ENCODE results near the gene CABP2.

GRCh38 chr11:67491276-67492068 lies 31.8 kb downstream of the CABP2 start:
- TF ChIP-seq POLR2A (IDR thresholded peaks at IDR 0.05; ENCODE audit: low read length): no peak
- TF ChIP-seq GATA1 (IDR thresholded peaks at IDR 0.05; ENCODE audit: low read depth, low read length): no peak
